ENCODE measurements around the gene DIAPH3.

DIAPH3 gene

GRCh38 chr13:59635589-59635988, 528.1 kb downstream of the DIAPH3 start:
- DNase-seq, result no peak
- intact Hi-C loops (cut with DNase I), result no loop called here

GRCh38 chr13:59633290-59633689, 530.4 kb downstream of the DIAPH3 start:
- intact Hi-C loops (cut with DNase I), result no loop called here
- DNase-seq, result no peak

DNA sequence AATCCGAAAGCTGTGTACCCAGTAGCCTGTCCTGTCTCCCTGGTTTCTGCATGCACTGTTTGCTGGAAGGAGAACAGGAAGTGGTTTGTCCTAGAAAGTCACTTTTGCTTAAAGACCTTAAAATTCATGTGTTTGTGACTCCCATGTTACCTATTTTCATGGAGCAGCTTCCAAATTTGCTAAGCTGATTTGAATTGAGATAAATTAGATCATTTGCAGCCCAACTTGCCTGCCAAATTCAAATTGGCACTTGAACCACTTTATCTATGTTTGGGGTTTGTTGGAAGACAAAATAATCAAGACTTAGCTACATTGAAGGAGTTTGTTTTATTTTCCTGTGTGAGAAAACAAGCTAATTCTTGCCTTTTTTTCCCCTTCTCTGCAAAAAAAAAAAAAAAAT, 532.5 kb downstream of the DIAPH3 start:
- intact Hi-C loops (cut with DNase I), result no loop called here
- no peak for DNase-seq

GRCh38 chr13:59625111-59625510, 538.6 kb downstream of the DIAPH3 start:
- intact Hi-C loops (cut with DNase I), result no loop called here
- no peak for DNase-seq

GRCh38 chr13:59623206-59623915, 540.4 kb downstream of the DIAPH3 start:
- intact Hi-C loops (cut with DNase I), result no loop called here
- no peak for DNase-seq

- DNase-seq, result no peak
- intact Hi-C loops (cut with DNase I), result no loop called here
Measured at GRCh38 chr13:59621773-59622172, 542.0 kb downstream of the DIAPH3 start.

Data from head of caudate nucleus (tissue), 42 donors.